Glutamatergic neuron (in vitro differentiated cells): Measurements from ENCODE around the gene CELSR2. TPM values are rescaled to one million over a fixed set of nuclear protein-coding genes. Genes with fewer than 3 reads are reported as not detected.

ENCODE experiments used
- DNase-seq: peaks from one replicate; pipeline ENCODE4 v3.0.0; 2022
- H3K27ac Mint-ChIP-seq: one replicate; pipeline ENCODE4 v1.8.0; 2020; ENCODE audit warnings: mild to moderate bottlenecking, mixed read lengths, inconsistent platforms; ENCODE audit not compliant: unreplicated experiment
- H3K27me3 Mint-ChIP-seq: one replicate; pipeline ENCODE4 v1.8.0; 2020; ENCODE audit warnings: mild to moderate bottlenecking, moderate library complexity, mixed read lengths, inconsistent platforms; ENCODE audit not compliant: unreplicated experiment
- H3K36me3 Mint-ChIP-seq: one replicate; pipeline ENCODE4 v1.8.0; 2020; ENCODE audit warnings: mild to moderate bottlenecking, mixed read lengths, inconsistent platforms; ENCODE audit not compliant: unreplicated experiment
- H3K4me1 Mint-ChIP-seq: one replicate; pipeline ENCODE4 v1.8.0; 2020; ENCODE audit warnings: mild to moderate bottlenecking, low read depth, mixed read lengths, inconsistent platforms; ENCODE audit not compliant: unreplicated experiment
- H3K4me3 Mint-ChIP-seq: one replicate; pipeline ENCODE4 v1.8.0; 2020; ENCODE audit warnings: mild to moderate bottlenecking, mixed read lengths, inconsistent platforms; ENCODE audit not compliant: unreplicated experiment
- H3K9me3 Mint-ChIP-seq: one replicate; pipeline ENCODE4 v1.8.0; 2020; ENCODE audit warnings: mild to moderate bottlenecking, moderate library complexity, mixed read lengths, inconsistent platforms; ENCODE audit not compliant: unreplicated experiment
- total RNA-seq: library from RNA; stranded (reverse); fragmentation: NEBNext Ultra II Directional; extraction: Animal tissue kit (Norgen Biotek cat#: 25700); gene quantifications from one replicate; pipeline ENCODE4 v1.2.1, GENCODE V29; 2021; ENCODE audit not compliant: unreplicated experiment
- TF ChIP-seq, protein P1 (sequence below): fragments of 200-600 bp; sonication (generic); IDR thresholded peaks from one replicate; pipeline ENCODE4 v1.5.0; 2021; ENCODE audit not compliant: partially characterized antibody, unreplicated experiment

The CELSR2 gene
- total RNA-seq, 1 donor from 2014 or later, result 181 TPM

DNA sequence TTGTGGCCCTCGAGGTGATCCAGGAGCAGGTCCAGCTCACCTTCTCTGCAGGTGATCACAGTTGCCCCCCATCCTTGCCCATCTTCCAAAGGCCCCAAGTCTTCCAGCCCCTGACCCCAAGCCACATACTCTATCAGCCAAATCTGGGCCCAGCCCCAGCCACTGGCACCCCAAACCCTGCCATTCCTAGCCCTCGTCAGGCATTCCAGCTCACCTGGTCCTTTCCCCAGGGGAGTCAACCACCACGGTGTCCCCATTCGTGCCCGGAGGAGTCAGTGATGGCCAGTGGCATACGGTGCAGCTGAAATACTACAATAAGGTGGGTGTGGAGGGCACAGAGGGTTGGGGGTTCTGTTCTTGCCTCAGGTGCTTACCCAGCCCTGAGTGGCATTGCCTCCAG, 12.2 kb downstream of the CELSR2 start:
- H3K27ac Mint-ChIP-seq, result no peak overlapping the region
- no peak overlapping the region for H3K4me3 Mint-ChIP-seq
- H3K4me1 Mint-ChIP-seq, result peaks cover 23% of the 10 kb centered on the region

DNA sequence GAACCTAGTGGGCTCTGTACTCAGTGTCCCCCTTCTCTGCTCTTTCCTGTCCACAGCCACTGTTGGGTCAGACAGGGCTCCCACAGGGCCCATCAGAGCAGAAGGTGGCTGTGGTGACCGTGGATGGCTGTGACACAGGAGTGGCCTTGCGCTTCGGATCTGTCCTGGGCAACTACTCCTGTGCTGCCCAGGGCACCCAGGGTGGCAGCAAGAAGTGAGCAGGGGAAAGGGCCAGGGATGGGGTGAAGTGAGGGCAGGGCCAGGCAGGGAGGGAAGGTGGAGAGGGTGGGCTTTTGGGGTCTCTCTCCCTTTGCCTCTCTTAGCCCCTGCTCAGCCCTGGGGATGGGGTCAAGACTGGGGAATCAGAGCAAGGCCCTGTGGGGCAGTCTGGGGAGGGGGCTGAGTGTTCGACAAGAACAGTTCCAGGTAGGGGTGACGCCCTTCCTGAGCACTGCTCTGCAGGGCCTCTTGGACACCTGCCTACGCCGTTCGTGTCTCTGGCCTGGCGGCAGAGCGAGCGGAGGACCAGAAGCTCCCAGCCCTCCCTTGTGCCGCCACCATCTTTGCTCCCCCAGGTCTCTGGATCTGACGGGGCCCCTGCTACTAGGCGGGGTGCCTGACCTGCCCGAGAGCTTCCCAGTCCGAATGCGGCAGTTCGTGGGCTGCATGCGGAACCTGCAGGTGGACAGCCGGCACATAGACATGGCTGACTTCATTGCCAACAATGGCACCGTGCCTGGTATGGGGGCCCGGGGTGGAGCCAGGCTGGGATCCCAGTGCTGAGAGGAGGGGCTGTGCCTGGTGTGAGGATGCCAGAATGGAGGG, 13.1 kb downstream of the CELSR2 start:
- no peak for DNase-seq
- Mint-ChIP-seq H3K27me3 (peaks cover 1% of the 10 kb centered on the region), H3K9me3 (peaks cover 4% of the 10 kb centered on the region), H3K4me1 (peaks cover 16% of the 10 kb centered on the region), H3K27ac (no peak overlapping the region), H3K4me3 (no peak overlapping the region), H3K36me3 (no peaks in the 10 kb centered on the region)
- TF ChIP-seq, protein P1, sequence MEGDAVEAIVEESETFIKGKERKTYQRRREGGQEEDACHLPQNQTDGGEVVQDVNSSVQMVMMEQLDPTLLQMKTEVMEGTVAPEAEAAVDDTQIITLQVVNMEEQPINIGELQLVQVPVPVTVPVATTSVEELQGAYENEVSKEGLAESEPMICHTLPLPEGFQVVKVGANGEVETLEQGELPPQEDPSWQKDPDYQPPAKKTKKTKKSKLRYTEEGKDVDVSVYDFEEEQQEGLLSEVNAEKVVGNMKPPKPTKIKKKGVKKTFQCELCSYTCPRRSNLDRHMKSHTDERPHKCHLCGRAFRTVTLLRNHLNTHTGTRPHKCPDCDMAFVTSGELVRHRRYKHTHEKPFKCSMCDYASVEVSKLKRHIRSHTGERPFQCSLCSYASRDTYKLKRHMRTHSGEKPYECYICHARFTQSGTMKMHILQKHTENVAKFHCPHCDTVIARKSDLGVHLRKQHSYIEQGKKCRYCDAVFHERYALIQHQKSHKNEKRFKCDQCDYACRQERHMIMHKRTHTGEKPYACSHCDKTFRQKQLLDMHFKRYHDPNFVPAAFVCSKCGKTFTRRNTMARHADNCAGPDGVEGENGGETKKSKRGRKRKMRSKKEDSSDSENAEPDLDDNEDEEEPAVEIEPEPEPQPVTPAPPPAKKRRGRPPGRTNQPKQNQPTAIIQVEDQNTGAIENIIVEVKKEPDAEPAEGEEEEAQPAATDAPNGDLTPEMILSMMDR, result no peak

More for the DNA sequence above, 12.2 kb downstream of the CELSR2 start:
- TF ChIP-seq, protein P1, result no peak
- peaks cover 6% of the 10 kb centered on the region for H3K9me3 Mint-ChIP-seq
- no peaks in the 10 kb centered on the region for H3K36me3 Mint-ChIP-seq
- peaks cover 3% of the 10 kb centered on the region for H3K27me3 Mint-ChIP-seq
- DNase-seq, result no peak

DNA sequence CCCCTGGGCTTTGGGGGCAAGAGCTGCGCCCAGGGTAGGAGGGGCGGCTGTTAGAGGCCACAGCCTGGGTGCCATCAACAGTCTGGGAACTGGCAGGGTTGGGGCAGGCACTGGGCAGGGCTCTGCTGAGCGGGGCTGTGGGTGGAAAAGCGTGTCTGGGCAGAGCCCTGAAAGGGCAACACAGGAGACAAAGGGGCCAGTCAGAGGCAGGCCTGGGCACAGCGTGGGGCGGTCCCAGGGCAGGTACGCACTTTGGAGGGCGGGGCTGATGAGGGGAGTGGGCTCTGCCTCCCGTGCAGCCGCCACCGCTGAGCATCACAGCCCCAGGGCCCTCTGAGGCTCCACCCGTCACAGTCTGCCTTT, 13.9 kb downstream of the CELSR2 start:
- peak overlapping the region; percentile 52 for H3K27ac Mint-ChIP-seq
- no peaks in the 10 kb centered on the region for H3K36me3 Mint-ChIP-seq
- no peak overlapping the region for H3K4me3 Mint-ChIP-seq
- H3K4me1 Mint-ChIP-seq, result peaks cover 12% of the 10 kb centered on the region
- peaks cover 1% of the 10 kb centered on the region for H3K27me3 Mint-ChIP-seq
- TF ChIP-seq, protein P1, result no peak
- no peak for DNase-seq
- H3K9me3 Mint-ChIP-seq, result peaks cover 4% of the 10 kb centered on the region

DNA sequence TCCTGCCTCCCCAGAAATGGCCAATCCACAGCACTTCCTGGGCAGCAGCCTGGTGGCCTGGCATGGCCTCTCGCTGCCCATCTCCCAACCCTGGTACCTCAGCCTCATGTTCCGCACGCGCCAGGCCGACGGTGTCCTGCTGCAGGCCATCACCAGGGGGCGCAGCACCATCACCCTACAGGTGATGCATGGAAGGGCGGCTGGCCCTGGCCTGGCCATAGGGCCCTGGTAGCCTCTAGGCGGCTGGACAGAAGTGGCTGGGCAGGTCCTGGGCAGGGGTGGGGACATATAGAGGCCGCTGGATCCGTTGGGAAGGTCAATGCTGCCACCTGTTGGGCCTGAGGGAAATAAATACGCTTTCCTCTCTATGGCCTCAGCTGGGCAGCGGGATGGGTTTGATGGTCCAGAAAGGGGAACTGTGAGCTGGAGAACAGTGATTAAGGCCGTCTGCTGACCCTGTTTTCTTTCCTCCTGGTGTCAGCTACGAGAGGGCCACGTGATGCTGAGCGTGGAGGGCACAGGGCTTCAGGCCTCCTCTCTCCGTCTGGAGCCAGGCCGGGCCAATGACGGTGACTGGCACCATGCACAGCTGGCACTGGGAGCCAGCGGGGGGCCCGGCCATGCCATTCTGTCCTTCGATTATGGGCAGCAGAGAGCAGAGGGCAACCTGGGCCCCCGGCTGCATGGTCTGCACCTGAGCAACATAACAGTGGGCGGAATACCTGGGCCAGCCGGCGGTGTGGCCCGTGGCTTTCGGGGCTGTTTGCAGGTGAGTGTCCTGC, 14.4 kb downstream of the CELSR2 start:
- Mint-ChIP-seq H3K27ac (peak overlapping the region; percentile 52), H3K4me1 (peaks cover 12% of the 10 kb centered on the region), H3K27me3 (peaks cover 1% of the 10 kb centered on the region), H3K9me3 (peaks cover 4% of the 10 kb centered on the region), H3K4me3 (no peak overlapping the region), H3K36me3 (no peaks in the 10 kb centered on the region)
- TF ChIP-seq, protein P1, result peak; percentile 99
- DNase-seq, result peak; percentile 93

DNA sequence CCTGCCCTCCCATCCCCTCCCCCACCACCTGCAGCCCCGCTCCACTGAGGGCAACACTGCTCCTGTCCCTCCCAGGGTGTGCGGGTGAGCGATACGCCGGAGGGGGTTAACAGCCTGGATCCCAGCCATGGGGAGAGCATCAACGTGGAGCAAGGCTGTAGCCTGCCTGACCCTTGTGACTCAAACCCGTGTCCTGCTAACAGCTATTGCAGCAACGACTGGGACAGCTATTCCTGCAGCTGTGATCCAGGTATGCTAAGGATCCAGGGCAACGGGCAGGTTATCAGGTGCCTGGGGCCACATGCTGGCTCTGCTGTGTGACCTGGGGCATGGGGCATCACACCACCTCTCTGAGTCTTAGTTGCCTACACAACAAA, 15.0 kb downstream of the CELSR2 start:
- peaks cover 10% of the 10 kb centered on the region for H3K4me1 Mint-ChIP-seq
- H3K27ac Mint-ChIP-seq, result no peak overlapping the region

More for the DNA sequence above, 15.0 kb downstream of the CELSR2 start:
- Mint-ChIP-seq H3K36me3 (no peaks in the 10 kb centered on the region), H3K4me3 (no peak overlapping the region), H3K9me3 (peaks cover 4% of the 10 kb centered on the region), H3K27me3 (peaks cover 1% of the 10 kb centered on the region)
- DNase-seq, result no peak
- TF ChIP-seq, protein P1, result no peak
